K562 (cell line): ENCODE data around the gene HOXD4. TPM values are rescaled to one million over a fixed set of nuclear protein-coding genes. Genes with fewer than 3 reads are reported as not detected.

Experiments used
- ATAC-seq: fragments of 200-7000 bp; cut with Tn5 transposase; 3 replicates; pipeline ENCODE4 v1.9.1; 2020; ENCODE audit warnings: moderate library complexity
- BruUV-seq: library from RNA; stranded (reverse); fragments of 400-500 nt; replicated peaks from 2 replicates; lab custom pipeline; 2021; lab: Mats Ljungman, UMichigan
- CTCF ChIA-PET: fragments of 300-600 bp; formaldehyde crosslinking; extraction: SDS; loops from one replicate; lab custom pipeline; 2021; ENCODE audit warnings: low intra/inter-chr PET ratio; lab: Yijun Ruan, JAX
- POLR2A ChIA-PET: fragments of 300-600, 350-650 bp; sonication (Branson Sonifier 250); formaldehyde crosslinking; extraction: SDS; loops from one replicate; lab custom pipeline; 2021; ENCODE audit warnings: antibody characterized with exemption, inconsistent platforms; lab: Yijun Ruan, JAX
- DNase-seq, 4 experiments: peaks; one replicate each; pipeline versions ENCODE4 v3.0.0 to v3.0.0-alpha.2; 2011 to 2018; ENCODE audit warnings: low spot score in 3 of 4, mixed read lengths in 3 of 4; ENCODE audit errors: extremely low read depth in 1 of 4
- FAIRE-seq: peaks from 2 replicates; lab custom pipeline; 2011; peaks lifted over from hg19 to GRCh38; lab: Jason Lieb, UNC
- H2AFZ ChIP-seq: 2 replicates; pipeline ENCODE4 v1.6.0; 2011; ENCODE audit warnings: low read depth, low read length, control low read depth, inconsistent platforms
- H3K27ac ChIP-seq: fragments of 200-600 bp; 3 replicates; pipeline ENCODE4 v1.8.0; 2011; ENCODE audit warnings: low read depth, mild to moderate bottlenecking, control low read depth, inconsistent platforms, low read length, moderate library complexity, mixed read lengths; ENCODE audit errors: extremely low read depth
- H3K27me3 ChIP-seq, 2 experiments: fragments of 300-600 bp in 1 of 2; 2 replicates in 1 of 2; 3 replicates in 1 of 2; pipeline versions ENCODE4 v1.6.0 to v1.8.0; 2011; ENCODE audit warnings: inconsistent platforms in 2 of 2, low read length in 2 of 2, mild to moderate bottlenecking in 1 of 2, mixed read lengths in 1 of 2, moderate library complexity in 1 of 2; ENCODE audit not compliant: control insufficient read depth in 2 of 2, insufficient read depth in 2 of 2
- H3K36me3 ChIP-seq: fragments of 300-600 bp; 3 replicates; pipeline ENCODE4 v1.8.0; 2011; ENCODE audit warnings: mild to moderate bottlenecking, low read length, inconsistent platforms; ENCODE audit not compliant: control insufficient read depth, insufficient read depth
- H3K4me1 ChIP-seq, 2 experiments: fragments of 200-600 bp in 1 of 2; replicated peaks in 1 of 2; 2 replicates in 1 of 2; 3 replicates in 1 of 2; pipeline versions ENCODE4 v1.5.1 to v1.8.0; 2011; ENCODE audit warnings: inconsistent platforms in 2 of 2, low read length in 2 of 2, mild to moderate bottlenecking in 1 of 2, mixed read lengths in 1 of 2, moderate library complexity in 1 of 2; ENCODE audit not compliant: control insufficient read depth in 2 of 2, insufficient read depth in 2 of 2
- H3K4me2 ChIP-seq: 2 replicates; pipeline ENCODE4 v1.6.1; 2011; ENCODE audit warnings: low read length, control low read depth, inconsistent platforms, mixed read lengths; ENCODE audit not compliant: insufficient read depth
- H3K4me3 ChIP-seq: fragments of 200-600 bp; sonication (generic), shearing (Covaris generic); 2 replicates; pipeline ENCODE4 v1.5.1; 2016; ENCODE audit warnings: control low read depth, inconsistent platforms
- H3K79me2 ChIP-seq: fragments of 200-600 bp; 3 replicates; pipeline ENCODE4 v1.8.0; 2011; ENCODE audit warnings: low read length, inconsistent platforms; ENCODE audit not compliant: control insufficient read depth, insufficient read depth
- H3K9ac ChIP-seq, 2 experiments: 2 replicates each; pipeline versions ENCODE4 v1.6.0 to v1.6.1; 2011; ENCODE audit warnings: low read depth in 2 of 2, low read length in 2 of 2, control low read depth in 1 of 2, inconsistent platforms in 1 of 2, mild to moderate bottlenecking in 1 of 2, mixed read lengths in 1 of 2; ENCODE audit not compliant: insufficient read depth in 1 of 2
- H3K9me1 ChIP-seq: one replicate; pipeline ENCODE4 v1.6.0; 2011; ENCODE audit warnings: inconsistent platforms, mild to moderate bottlenecking, low read length, moderate library complexity; ENCODE audit not compliant: control insufficient read depth, insufficient read depth
- H3K9me3 ChIP-seq: replicated peaks from 2 replicates; pipeline ENCODE4 v1.5.1; 2011; ENCODE audit warnings: low read depth, low read length, inconsistent platforms; ENCODE audit not compliant: control insufficient read depth, insufficient read depth
- H4K20me1 ChIP-seq: replicated peaks from 2 replicates; pipeline ENCODE4 v1.6.1; 2011; ENCODE audit warnings: low read length, inconsistent platforms, mixed read lengths; ENCODE audit not compliant: control insufficient read depth, insufficient read depth
- C11orf30 ChIP-seq: fragments of 450-650 bp; IDR thresholded peaks from 2 replicates; pipeline ENCODE4 v1.6.1; 2016; ENCODE audit warnings: low read depth, mild to moderate bottlenecking
- HNRNPK ChIP-seq: fragments of 200-400 bp; formaldehyde crosslinking; IDR thresholded peaks from one replicate; pipeline ENCODE4 v1.6.1; 2018; ENCODE audit warnings: mild to moderate bottlenecking, low read depth, low read length; ENCODE audit not compliant: poor library complexity, severe bottlenecking
- KAT7 ChIP-seq: sonication (generic); formaldehyde crosslinking; IDR thresholded peaks from 2 replicates; pipeline ENCODE4 v1.8.0; 2022; ENCODE audit warnings: missing genetic modification reagents, mild to moderate bottlenecking, borderline replicate concordance
- ZNF23 ChIP-seq: fragments of 250-450 bp; sonication (Bioruptor Pico); IDR thresholded peaks from 2 replicates; pipeline ENCODE4 v1.4.0; 2020; ENCODE audit warnings: mild to moderate bottlenecking
- ZNF24 ChIP-seq: fragments of 450-650 bp; IDR thresholded peaks from 2 replicates; pipeline ENCODE4 v1.6.1; 2016
- ZNF696 ChIP-seq: fragments of 250-450 bp; sonication (Bioruptor Pico); conservative IDR thresholded peaks from 2 replicates; pipeline ENCODE4 v1.4.0; 2020; ENCODE audit warnings: mild to moderate bottlenecking, moderate library complexity
- WGBS: fragments of 100-300 bp; shearing (Covaris generic); methylation state at CpG from one replicate; pipeline ENCODE4 v1.1.6; 2016; ENCODE audit warnings: low coverage, mixed read lengths; ENCODE audit not compliant: insufficient coverage; ENCODE audit errors: missing lambda C conversion rate; 5-methylcytosine and 5-hydroxymethylcytosine counted together
- in situ Hi-C: fragments of 300-500 bp; cut with MboI; formaldehyde crosslinking; loops from 4 replicates; pipeline ENCODE4 v1.15.0; 2018; ENCODE audit warnings: inconsistent platforms, mixed read lengths
- intact Hi-C: fragments of 100-400 bp; cut with micrococcal nuclease; formaldehyde crosslinking; loops from 2 replicates; pipeline ENCODE4 v1.14.2; 2022
- polyA plus RNA-seq, 8 experiments: library from polyadenylated mRNA; depleted of rRNA in 4 of 8; stranded (reverse) in 5 of 8; unstranded in 3 of 8; fragments of >200 nt; fragmentation: Nextera tagmentation in 2 of 8; fragmentation: Illumina TruSeq in 1 of 8; extraction: Ambion mirVana in 2 of 8; extraction: Trizol in 1 of 8; gene quantifications; 2 replicates each; pipeline versions ENCODE4 v1.2.1 to v1.2.3, GENCODE V29; 2011 to 2014; ENCODE audit warnings: inconsistent platforms in 1 of 8, missing spikeins in 1 of 8
- total RNA-seq, 7 experiments: library from RNA; depleted of rRNA in 6 of 7; stranded (reverse); fragments of >200 nt in 6 of 7; fragmentation: Illumina TruSeq in 2 of 7; extraction: Trizol in 2 of 7; gene quantifications; 2 replicates each; pipeline versions ENCODE4 v1.2.1 to v1.2.3, GENCODE V29; 2011 to 2021; ENCODE audit warnings: low replicate concordance in 1 of 7
- TF ChIP-seq, protein P1 (sequence below): fragments of 450-650 bp; formaldehyde crosslinking; IDR thresholded peaks from 2 replicates; pipeline ENCODE4 v1.4.0; 2020; ENCODE audit warnings: mild to moderate bottlenecking, mixed read lengths

The HOXD4 gene
- total and polyA plus RNA-seq, 9 of the 15 experiments (the other 6 are each of a cell fraction or from before 2014, with no cell fraction given): not detected

DNA sequence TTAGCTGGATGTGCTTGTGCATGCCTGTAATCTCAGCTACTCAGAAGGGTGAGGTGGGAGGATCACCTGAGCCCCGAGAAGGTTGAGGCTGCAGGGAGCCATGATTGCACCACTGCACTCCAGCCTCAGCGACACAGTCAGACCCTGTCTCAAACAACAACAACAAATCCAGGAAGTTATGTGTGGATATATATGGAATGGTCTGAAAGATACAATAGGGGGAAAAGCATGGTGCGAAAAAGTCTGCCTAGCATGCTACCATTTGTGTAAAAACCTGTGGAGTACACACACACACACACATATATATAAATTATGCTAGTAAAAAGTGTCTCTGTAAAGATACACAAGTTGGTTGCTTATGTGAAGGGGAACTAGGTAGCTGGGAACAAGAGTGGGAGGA, 30.2 kb downstream of the HOXD4 start (continued):
- no peak for TF ChIP-seq ZNF24
- TF ChIP-seq ZNF696 (CRISPR knock-in tag): no peak
- no peak for TF ChIP-seq KAT7 (CRISPR knock-in tag)
- no peak for TF ChIP-seq HNRNPK
- TF ChIP-seq, all 486 proteins: peak for 0

DNA sequence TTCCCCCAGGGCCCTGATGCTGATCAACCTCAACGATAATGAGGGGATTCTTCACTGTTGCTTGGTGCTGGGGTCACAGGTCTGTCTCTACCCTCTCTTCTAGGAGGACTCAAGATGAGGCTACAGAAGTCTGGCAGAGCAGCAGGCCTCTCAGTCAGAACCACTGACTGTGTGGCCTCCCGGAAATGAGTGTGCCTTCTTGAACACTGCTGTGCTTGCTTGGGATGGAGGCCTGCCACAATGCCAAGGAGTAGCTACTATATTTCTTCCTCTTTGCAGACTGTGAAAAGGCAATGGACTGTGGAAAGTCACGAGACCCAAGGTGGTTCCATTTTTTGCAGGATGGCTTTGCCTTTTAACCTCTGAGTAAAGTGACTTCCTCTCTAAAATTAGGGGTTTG, 31.3 kb downstream of the HOXD4 start:
- no TSS peak for BruUV-seq
- Histone ChIP-seq H3K27me3 (peaks cover 44 to 54% of the 10 kb centered on the region in 2 experiments), H3K9me3 (no peaks in the 10 kb centered on the region), H3K4me3 (no peak overlapping the region), H2AFZ (no peak overlapping the region), H3K4me1 (peaks cover 0 to 9% of the 10 kb centered on the region in 2 experiments; a peak in 1 of 5 replicates), H3K27ac (no peak overlapping the region), H3K9me1 (no peaks in the 10 kb centered on the region), H3K79me2 (no peaks in the 10 kb centered on the region), H3K4me2 (no peak overlapping the region), H3K36me3 (no peaks in the 10 kb centered on the region), H4K20me1 (no peaks in the 10 kb centered on the region), H3K9ac (no peak overlapping the region)
- in situ Hi-C loops: no loop called here
- no peak for ATAC-seq
- ChIA-PET POLR2A (no interaction called here), CTCF (no interaction called here)
- no peak for DNase-seq
- WGBS: 0% methylated on average over 3 of the region's 3 CpGs
- TF ChIP-seq ZNF23 (CRISPR knock-in tag) (no peak), C11orf30 (no peak)
- TF ChIP-seq, protein P1, sequence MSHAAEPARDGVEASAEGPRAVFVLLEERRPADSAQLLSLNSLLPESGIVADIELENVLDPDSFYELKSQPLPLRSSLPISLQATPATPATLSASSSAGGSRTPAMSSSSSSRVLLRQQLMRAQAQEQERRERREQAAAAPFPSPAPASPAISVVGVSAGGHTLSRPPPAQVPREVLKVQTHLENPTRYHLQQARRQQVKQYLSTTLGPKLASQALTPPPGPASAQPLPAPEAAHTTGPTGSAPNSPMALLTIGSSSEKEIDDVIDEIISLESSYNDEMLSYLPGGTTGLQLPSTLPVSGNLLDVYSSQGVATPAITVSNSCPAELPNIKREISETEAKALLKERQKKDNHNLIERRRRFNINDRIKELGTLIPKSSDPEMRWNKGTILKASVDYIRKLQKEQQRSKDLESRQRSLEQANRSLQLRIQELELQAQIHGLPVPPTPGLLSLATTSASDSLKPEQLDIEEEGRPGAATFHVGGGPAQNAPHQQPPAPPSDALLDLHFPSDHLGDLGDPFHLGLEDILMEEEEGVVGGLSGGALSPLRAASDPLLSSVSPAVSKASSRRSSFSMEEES (CRISPR knock-in tag): peak; percentile 29; the same call in 1 of the 2 replicates
- intact Hi-C loops: no loop called here
- no peak for FAIRE-seq
